GM23248 (cell line): ENCODE measurements around the gene UPP1.

ENCODE experiments used
- EZH2 ChIP-seq: fragments of 200-600 bp; sonication (generic); IDR thresholded peaks from 2 replicates; pipeline ENCODE4 v1.6.1; 2018; ENCODE audit warnings: antibody characterized with exemption, mild to moderate bottlenecking; ENCODE audit not compliant: insufficient read depth, poor library complexity, severe bottlenecking
- EZH2phosphoT487 ChIP-seq: fragments of 200-600 bp; sonication (generic); IDR thresholded peaks from 2 replicates; pipeline ENCODE4 v1.6.1; 2018; ENCODE audit warnings: antibody characterized with exemption, moderate library complexity, mild to moderate bottlenecking, low read depth; ENCODE audit not compliant: insufficient read depth

GRCh38 chr7:48116043-48116442 is 27.0 kb downstream of the UPP1 start:
- TF ChIP-seq EZH2 (no peak), EZH2phosphoT487 (no peak)
